ENCODE measurements around the gene RBPJL. TPM values are rescaled to one million over a fixed set of nuclear protein-coding genes. Genes with fewer than 3 reads are reported as not detected.
"Not testable (repeated sequence)": the region's sequence is repeated elsewhere in the genome, so short reads cannot be mapped to it uniquely, and the experiment has no call there.

RBPJL gene
- total and polyA plus RNA-seq, 7 donors = 0.04 to 0.22 (median 0.04) TPM; not detected in 4

GRCh38 chr20:45347936-45348778, 41.5 kb downstream of the RBPJL start, which contains the start of gene SDC4:
SDC4 (minus strand) TSS chr20:45348424; CDS start chr20:45348384, 40 bp downstream.
- WGBS, 3 donors = 0 to 2% (median 1%) methylated on average over 45 to 77 of the region's 77 CpGs
- H3K9me3 ChIP-seq = no peaks in the 10 kb centered on the region
- peak within 1 kb of the TSS; percentile 94 for H3K27ac ChIP-seq
- no peaks in the 10 kb centered on the region for H3K27me3 ChIP-seq (ENCODE audit: insufficient read depth in 3 of 3, low read length in 2 of 3)
- H3K36me3 ChIP-seq (ENCODE audit: insufficient read depth in 1 of 2, low read depth in 1 of 2) = no peaks in the 10 kb centered on the region
- peak within 1 kb of the TSS; percentile 79 for H3K4me3 ChIP-seq
- TF ChIP-seq CTCF (IDR thresholded peaks at IDR 0.05) = no peak
- intact Hi-C loops (cut with DNase I) = loop anchor here (2.0 to 10.0 kb wide), 2 partner anchors 15 to 1143 kb away; partner anchors contain the start of gene SYS1 (in 1 of the 2)
- DNase-seq (peak; percentile 79 to 88), ATAC-seq (peak; percentile 62 to 74 (median 68))
- peaks cover 28% of the 10 kb centered on the region for H3K4me1 ChIP-seq

GRCh38 chr20:45350217-45350616, 43.6 kb downstream of the RBPJL start:
- ATAC-seq = no peak
- intact Hi-C loops (cut with DNase I) = loop anchor here in 1 of 2 donors (10.0 kb wide), 1 partner anchor 445 kb away; the partner anchor contains the start of genes DNTTIP1 and WFDC3

GRCh38 chr20:45350795-45351194, 44.2 kb downstream of the RBPJL start:
- H3K27me3 ChIP-seq (ENCODE audit: insufficient read depth in 3 of 3, low read length in 2 of 3); ATAC-seq; H3K27ac ChIP-seq; DNase-seq; H3K36me3 ChIP-seq (ENCODE audit: insufficient read depth in 1 of 2, low read depth in 1 of 2); H3K9me3 ChIP-seq; H3K4me3 ChIP-seq: not testable (repeated sequence)
- WGBS, 3 donors = 93 to 94% (median 94%) methylated on average over 10 of the region's 10 CpGs
- H3K4me1 ChIP-seq = peaks cover 22% of the 10 kb centered on the region
- intact Hi-C loops (cut with DNase I) = loop anchor here in 1 of 2 donors (10.0 kb wide), 1 partner anchor 444 kb away; the partner anchor contains the start of genes DNTTIP1 and WFDC3

More at GRCh38 chr20:45350217-45350616, 43.6 kb downstream of the RBPJL start:
- Histone ChIP-seq H3K4me1 (peaks cover 20% of the 10 kb centered on the region), H3K9me3 (no peaks in the 10 kb centered on the region), H3K36me3 (ENCODE audit: insufficient read depth in 1 of 2, low read depth in 1 of 2) (no peaks in the 10 kb centered on the region), H3K27me3 (ENCODE audit: insufficient read depth in 3 of 3, low read length in 2 of 3) (no peaks in the 10 kb centered on the region), H3K27ac (no peak overlapping the region), H3K4me3 (no peak overlapping the region)
- no peak for DNase-seq
- WGBS, 3 donors = 74 to 83% (median 75%) methylated on average over 1 of the region's 1 CpG
- TF ChIP-seq CTCF (IDR thresholded peaks at IDR 0.05) = no peak

GRCh38 chr20:45352729-45353128, 46.1 kb downstream of the RBPJL start:
- 83 to 89% (median 86%) methylated on average over 3 of the region's 3 CpGs for WGBS, 3 donors
- no peak for DNase-seq
- intact Hi-C loops (cut with DNase I) = loop anchor here in 1 of 2 donors (10.0 kb wide), 1 partner anchor 442 kb away; the partner anchor contains the start of genes DNTTIP1 and WFDC3

More at GRCh38 chr20:45352729-45353128, 46.1 kb downstream of the RBPJL start:
- ATAC-seq = no peak
- Histone ChIP-seq H3K36me3 (ENCODE audit: insufficient read depth in 1 of 2, low read depth in 1 of 2) (no peaks in the 10 kb centered on the region), H3K9me3 (no peaks in the 10 kb centered on the region), H3K4me1 (peaks cover 35% of the 10 kb centered on the region), H3K27me3 (ENCODE audit: insufficient read depth in 3 of 3, low read length in 2 of 3) (no peaks in the 10 kb centered on the region), H3K27ac (no peak overlapping the region), H3K4me3 (no peak overlapping the region)
- no peak for TF ChIP-seq CTCF (IDR thresholded peaks at IDR 0.05)
